ENCODE results near the gene ADAMTS12. TPM values are rescaled to one million over a fixed set of nuclear protein-coding genes. Genes with fewer than 3 reads are reported as not detected.

The ADAMTS12 gene
- total RNA-seq, 2 donors from 2014 or later = 2.3 to 8.9 TPM

GRCh38 chr5:33685873-33686755, 205.7 kb downstream of the ADAMTS12 start:
- no peak overlapping the region for H3K4me3 ChIP-seq
- ATAC-seq = no peak
- 47 to 57% methylated on average over 11 of the region's 11 CpGs for WGBS, 2 donors
- H3K4me1 ChIP-seq = no peaks in the 10 kb centered on the region
- no peaks in the 10 kb centered on the region for H3K36me3 ChIP-seq (replicated peaks in 1 of 2; ENCODE audit: insufficient read depth in 1 of 2, low read depth in 2 of 2)
- no peaks in the 10 kb centered on the region for H3K27me3 ChIP-seq
- no peak for TF ChIP-seq POLR2A (IDR thresholded peaks at IDR 0.05)
- TF ChIP-seq CTCF (IDR thresholded peaks at IDR 0.05) = no peak
- no peaks in the 10 kb centered on the region for H3K9me3 ChIP-seq
- DNase-seq = no peak
- no peak overlapping the region for H3K27ac ChIP-seq
- intact Hi-C loops (cut with DNase I) = no loop called here

- TF ChIP-seq CTCF (IDR thresholded peaks at IDR 0.05) (no peak), POLR2A (IDR thresholded peaks at IDR 0.05) (no peak)
- no peaks in the 10 kb centered on the region for H3K9me3 ChIP-seq
- no peaks in the 10 kb centered on the region for H3K36me3 ChIP-seq (replicated peaks in 1 of 2; ENCODE audit: insufficient read depth in 1 of 2, low read depth in 2 of 2)
- ATAC-seq (no peak), DNase-seq (no peak)
- H3K27ac ChIP-seq = no peak overlapping the region
- WGBS, 2 donors = 56 to 61% methylated on average over 7 of the region's 7 CpGs
- H3K4me1 ChIP-seq = no peaks in the 10 kb centered on the region
- H3K27me3 ChIP-seq = no peaks in the 10 kb centered on the region
- intact Hi-C loops (cut with DNase I) = no loop called here
- H3K4me3 ChIP-seq = no peak overlapping the region
Observed at GRCh38 chr5:33684496-33685159, 207.2 kb downstream of the ADAMTS12 start.

GRCh38 chr5:33679791-33680190, 212.0 kb downstream of the ADAMTS12 start:
- Histone ChIP-seq H3K4me1 (no peaks in the 10 kb centered on the region), H3K4me3 (no peak overlapping the region), H3K9me3 (no peaks in the 10 kb centered on the region), H3K27me3 (no peaks in the 10 kb centered on the region), H3K27ac (no peak overlapping the region), H3K36me3 (replicated peaks in 1 of 2; ENCODE audit: insufficient read depth in 1 of 2, low read depth in 2 of 2) (no peaks in the 10 kb centered on the region)
- no peak for TF ChIP-seq CTCF (IDR thresholded peaks at IDR 0.05)
- TF ChIP-seq POLR2A (IDR thresholded peaks at IDR 0.05) = no peak
- no peak for DNase-seq
- WGBS, 2 donors = 82 to 87% methylated on average over 2 of the region's 2 CpGs
- no peak for ATAC-seq
- intact Hi-C loops (cut with DNase I) = no loop called here

- WGBS, 2 donors = 18 to 32% methylated on average over 3 of the region's 3 CpGs
- intact Hi-C loops (cut with DNase I) = no loop called here
- H3K27me3 ChIP-seq = no peaks in the 10 kb centered on the region
- TF ChIP-seq CTCF (IDR thresholded peaks at IDR 0.05) (no peak), POLR2A (IDR thresholded peaks at IDR 0.05) (no peak)
- no peak for DNase-seq
- no peaks in the 10 kb centered on the region for H3K9me3 ChIP-seq
- no peak overlapping the region for H3K27ac ChIP-seq
- H3K36me3 ChIP-seq (replicated peaks in 1 of 2; ENCODE audit: insufficient read depth in 1 of 2, low read depth in 2 of 2) = no peaks in the 10 kb centered on the region
- no peak for ATAC-seq
- no peak overlapping the region for H3K4me3 ChIP-seq
- H3K4me1 ChIP-seq = no peaks in the 10 kb centered on the region
Observed at GRCh38 chr5:33675958-33676464, 215.8 kb downstream of the ADAMTS12 start.

All from body of pancreas (tissue), 4 donors.